Measurements from ENCODE around the gene C17orf50. TPM values are rescaled to one million over a fixed set of nuclear protein-coding genes. Genes with fewer than 3 reads are reported as not detected.

C17orf50 gene
- total and polyA plus RNA-seq, 2 of the 13 experiments (the other 11 are each of a cell fraction or from before 2014, with no cell fraction given), result not detected

DNA sequence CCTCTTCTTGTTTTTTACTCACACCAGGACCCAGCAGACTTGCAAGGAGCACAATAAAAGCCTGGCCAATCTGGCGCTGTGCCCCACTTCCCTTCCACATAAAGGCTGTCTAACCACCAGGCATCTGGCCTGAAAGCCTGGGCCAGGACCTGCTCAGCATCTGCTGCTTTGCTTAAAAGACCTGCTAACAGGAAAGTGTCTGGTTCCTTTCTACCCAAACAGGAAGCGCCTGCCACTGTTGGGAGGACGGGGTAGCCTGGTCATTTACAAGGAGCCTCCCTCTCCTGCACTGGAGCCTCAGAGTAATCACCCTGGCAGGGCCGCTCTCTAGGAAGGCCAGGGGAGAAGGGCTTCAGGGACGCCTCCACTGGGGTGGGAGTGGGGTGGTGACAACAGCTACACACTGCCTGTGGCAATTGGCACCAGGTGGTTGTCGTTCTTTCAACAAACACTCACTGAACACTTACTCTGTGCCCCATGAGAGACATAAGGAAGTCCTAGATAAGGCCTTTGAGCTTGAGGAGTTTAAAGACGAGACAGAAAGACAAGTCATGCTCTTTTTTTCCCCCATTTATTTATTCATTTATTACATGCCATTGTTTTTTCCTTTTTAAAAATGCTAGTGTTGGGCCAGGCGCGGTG is 41.0 kb downstream of the C17orf50 start:
- CTCF ChIA-PET (ENCODE audit: low intra/inter-chr PET ratio, low total read pairs), result no interaction called here
- Histone ChIP-seq H3K9me3 (ENCODE audit: low read length) (no peaks in the 10 kb centered on the region), H3K4me3 (replicated peaks in 1 of 3; ENCODE audit: insufficient read depth in 1 of 3, low read depth in 2 of 3, low read length in 3 of 3) (no peak overlapping the region), H3K36me3 (replicated peaks in 1 of 2; ENCODE audit: control insufficient read depth in 1 of 2, insufficient read depth in 2 of 2, low read length in 2 of 2) (no peaks in the 10 kb centered on the region), H3K4me2 (ENCODE audit: low read depth, low read length) (no peak overlapping the region), H3K79me2 (ENCODE audit: insufficient read depth, low read length) (no peaks in the 10 kb centered on the region), H4K20me1 (ENCODE audit: insufficient read depth, low read length) (no peaks in the 10 kb centered on the region), H3K4me1 (ENCODE audit: insufficient read depth, low read length) (peaks cover 24% of the 10 kb centered on the region), H3K27me3 (ENCODE audit: control insufficient read depth in 1 of 2, insufficient read depth in 2 of 2, low read length in 2 of 2) (peaks cover 0 to 19% of the 10 kb centered on the region in 2 experiments; a peak in 4 of 5 replicates), H2AFZ (ENCODE audit: low read length) (no peak overlapping the region), H3K9ac (ENCODE audit: insufficient read depth, low read depth, low read length) (no peak overlapping the region), H3K27ac (ENCODE audit: extremely low read length, insufficient read depth, low read length) (no peak overlapping the region)
- FAIRE-seq (no peak), ATAC-seq (no peak), DNase-seq (ENCODE audit: low spot score) (no peak)
- intact Hi-C loops (cut with micrococcal nuclease; ENCODE audit: unreplicated experiment) (no loop called here), in situ Hi-C loops (cut with HindIII; ENCODE audit: extremely low pct_ligation_motif_present, low pct_unique_long_range_greater_than_20kb) (loop anchor here (25.0 kb wide), 1 partner anchor 89 kb away; no protein-coding TSS in a partner anchor)
- POLR2A ChIA-PET, result no interaction called here
- no TSS peak for BruUV-seq (replicated peaks)
- WGBS (ENCODE audit: low lambda C conversion rate), result 62% methylated on average over 7 of the region's 9 CpGs
- no peak for TF ChIP-seq NFYB (CRISPR knock-in tag; IDR thresholded peaks at IDR 0.05)

DNA sequence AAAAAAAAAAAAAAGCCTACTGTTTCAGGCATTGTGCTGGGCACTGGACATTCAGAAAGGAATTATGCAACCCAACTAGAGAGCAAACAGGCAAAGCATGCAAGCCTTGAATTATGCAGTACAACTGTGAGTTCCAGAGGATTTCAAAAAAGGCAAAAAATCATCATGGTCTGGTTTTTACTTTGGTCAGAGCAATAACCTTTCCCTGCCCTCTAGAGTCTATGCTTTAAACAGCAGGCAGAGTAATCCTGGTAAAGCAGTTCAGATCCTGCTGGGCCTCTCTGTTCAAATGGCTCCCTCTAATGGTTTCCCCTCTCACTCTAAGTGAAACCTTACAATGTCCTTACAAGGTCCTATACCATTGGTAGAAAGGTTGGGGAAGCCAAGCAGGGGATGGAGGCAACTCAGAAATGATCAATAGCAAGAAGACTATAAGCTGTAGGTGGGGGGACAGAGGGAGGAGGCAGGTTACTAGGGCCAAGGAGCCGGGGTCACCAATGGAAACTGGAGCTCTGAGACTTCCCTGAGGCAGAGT is 44.0 kb downstream of the C17orf50 start:
- DNase-seq (ENCODE audit: low spot score) (peak; percentile 88), ATAC-seq (peak; percentile 72), FAIRE-seq (no peak)
- no peaks in the 10 kb centered on the region for H3K36me3 ChIP-seq (replicated peaks in 1 of 2; ENCODE audit: control insufficient read depth in 1 of 2, insufficient read depth in 2 of 2, low read length in 2 of 2)
- H2AFZ ChIP-seq (ENCODE audit: low read length), result no peak overlapping the region
- BruUV-seq (replicated peaks), result no TSS peak
- peak overlapping the region; percentile 59 for H3K4me2 ChIP-seq (ENCODE audit: low read depth, low read length)
- WGBS (ENCODE audit: low lambda C conversion rate), result 39% methylated on average over 1 of the region's 1 CpG
- POLR2A ChIA-PET, result no interaction called here
- peaks cover 0 to 8% of the 10 kb centered on the region in 2 experiments; a peak in 3 of 5 replicates for H3K27me3 ChIP-seq (ENCODE audit: control insufficient read depth in 1 of 2, insufficient read depth in 2 of 2, low read length in 2 of 2)
- in situ Hi-C loops (cut with HindIII; ENCODE audit: extremely low pct_ligation_motif_present, low pct_unique_long_range_greater_than_20kb), result loop anchor here (5.0 to 25.0 kb wide), 2 partner anchors 42 to 92 kb away; partner anchors contain the start of gene C17orf50
- H3K79me2 ChIP-seq (ENCODE audit: insufficient read depth, low read length), result peaks cover 4% of the 10 kb centered on the region
- H4K20me1 ChIP-seq (ENCODE audit: insufficient read depth, low read length), result no peaks in the 10 kb centered on the region
- no peaks in the 10 kb centered on the region for H3K9me3 ChIP-seq (ENCODE audit: low read length)
- H3K4me1 ChIP-seq (ENCODE audit: insufficient read depth, low read length), result peaks cover 37% of the 10 kb centered on the region
- no peak overlapping the region for H3K27ac ChIP-seq (ENCODE audit: extremely low read length, insufficient read depth, low read length)
- H3K9ac ChIP-seq (ENCODE audit: insufficient read depth, low read depth, low read length), result no peak overlapping the region
- CTCF ChIA-PET (ENCODE audit: low intra/inter-chr PET ratio, low total read pairs), result interaction anchor here (1.4 to 3.3 kb wide), 2 partner anchors 38 to 41 kb away, joined by 13 to 50 read pairs; no protein-coding TSS in a partner anchor
- intact Hi-C loops (cut with micrococcal nuclease; ENCODE audit: unreplicated experiment), result loop anchor here (1.0 kb wide), 1 partner anchor 40 kb away; no protein-coding TSS in a partner anchor
- no peak overlapping the region for H3K4me3 ChIP-seq (replicated peaks in 1 of 3; ENCODE audit: insufficient read depth in 1 of 3, low read depth in 2 of 3, low read length in 3 of 3)
- TF ChIP-seq FLYWCH1 (CRISPR knock-in tag; IDR thresholded peaks at IDR 0.05) (no peak), CEBPB (IDR thresholded peaks at IDR 0.05; ENCODE audit: borderline replicate concordance, low read depth, low read length) (peak; percentile 52; the same call in 1 of the 2 replicates), XRCC5 (optimal IDR thresholded peaks at IDR 0.05; ENCODE audit: low read length) (peak; percentile 67), ZNF749 (CRISPR knock-in tag; IDR thresholded peaks at IDR 0.05; ENCODE audit: borderline replicate concordance) (no peak), CEBPG (CRISPR knock-in tag; IDR thresholded peaks at IDR 0.05) (peak; percentile 66), JUND (CRISPR knock-in tag; IDR thresholded peaks at IDR 0.05) (no peak), SMC3 (IDR thresholded peaks at IDR 0.05; ENCODE audit: low read length) (peak; percentile 67), ZNF331 (CRISPR knock-in tag; IDR thresholded peaks at IDR 0.05) (peak; percentile 40; the same call in 1 of the 2 replicates), ZNF75D (CRISPR knock-in tag; IDR thresholded peaks at IDR 0.05; ENCODE audit: borderline replicate concordance) (no peak), LCORL (IDR thresholded peaks at IDR 0.05) (0 out of 2 replicates have a peak, but pooled peaks have one; percentile 27), LCORL (CRISPR knock-in tag; IDR thresholded peaks at IDR 0.05) (0 out of 2 replicates have a peak, but pooled peaks have one; percentile 51), ZNF775 (CRISPR knock-in tag; IDR thresholded peaks at IDR 0.05; ENCODE audit: borderline replicate concordance) (no peak), HMGA1 (CRISPR knock-in tag; conservative IDR thresholded peaks at IDR 0.05) (no peak), ERF (CRISPR knock-in tag; IDR thresholded peaks at IDR 0.05) (peak; percentile 37; the same call in 1 of the 2 replicates), HMGXB4 (CRISPR knock-in tag; IDR thresholded peaks at IDR 0.05; ENCODE audit: borderline replicate concordance in 1 of 2, low read depth in 1 of 2) (peak; percentile 29 to 87; a peak in 2 of 4 replicates), NFE2L2 (IDR thresholded peaks at IDR 0.05; ENCODE audit: low read length) (no peak), HMG20B (CRISPR knock-in tag; conservative IDR thresholded peaks at IDR 0.05) (0 out of 2 replicates have a peak, but pooled peaks have one; percentile 18)
